K562 (cell line): ENCODE data around the gene NAPB. TPM values are rescaled to one million over a fixed set of nuclear protein-coding genes. Genes with fewer than 3 reads are reported as not detected.

Experiments used
- BACH1 ChIP-seq: fragments of 200-800 bp; sonication (Bioruptor generic); IDR thresholded peaks from 2 replicates; pipeline ENCODE4 v1.6.1; 2016; ENCODE audit warnings: missing genetic modification characterization, missing compliant biosample characterization
- CCNT2 ChIP-seq: IDR thresholded peaks from 2 replicates; pipeline ENCODE4 v1.6.1; 2011; ENCODE audit warnings: borderline replicate concordance, low read depth, mild to moderate bottlenecking, moderate library complexity, mixed read lengths, low read length; ENCODE audit not compliant: insufficient read length; ENCODE audit errors: extremely low read depth
- CEBPB ChIP-seq: fragments of 450-650 bp; IDR thresholded peaks from 2 replicates; pipeline ENCODE4 v1.6.1; 2016; ENCODE audit warnings: missing genetic modification characterization, missing compliant biosample characterization
- CHD1 ChIP-seq: fragments of 200-600 bp; sonication (generic); IDR thresholded peaks from one replicate; pipeline ENCODE4 v1.6.1; 2012; ENCODE audit warnings: mild to moderate bottlenecking, moderate library complexity, low read length, inconsistent platforms
- CHD2 ChIP-seq: IDR thresholded peaks from 2 replicates; pipeline ENCODE4 v1.6.1; 2011; ENCODE audit warnings: low read depth, low read length
- CREM ChIP-seq: IDR thresholded peaks from 2 replicates; pipeline ENCODE4 v1.6.1; 2014; ENCODE audit warnings: antibody characterized with exemption, low read depth
- E2F8 ChIP-seq: fragments of 450-650 bp; IDR thresholded peaks from 2 replicates; pipeline ENCODE4 v1.7.1; 2018; ENCODE audit warnings: mild to moderate bottlenecking, low read depth; ENCODE audit not compliant: partially characterized antibody
- GABPA ChIP-seq: fragments of 200-800 bp; sonication (Bioruptor generic); conservative IDR thresholded peaks from 2 replicates; pipeline ENCODE4 v1.6.1; 2016; ENCODE audit warnings: low read depth, missing genetic modification characterization, missing compliant biosample characterization
- HCFC1 ChIP-seq: IDR thresholded peaks from 2 replicates; pipeline ENCODE4 v1.6.1; 2012; ENCODE audit warnings: low read depth, low read length, improper control_type of control experiment
- MTA3 ChIP-seq: fragments of 450-650 bp; formaldehyde crosslinking; IDR thresholded peaks from 2 replicates; pipeline ENCODE4 v1.6.1; 2017; ENCODE audit warnings: mild to moderate bottlenecking, borderline replicate concordance
- NRF1 ChIP-seq, 2 experiments: fragments of 450-650 bp; IDR thresholded peaks in 1 of 2; conservative IDR thresholded peaks in 1 of 2; 2 replicates each; pipeline ENCODE4 v1.6.1; 2014; ENCODE audit warnings: mild to moderate bottlenecking in 2 of 2
- POLR2G ChIP-seq: fragments of 200-400 bp; formaldehyde crosslinking; IDR thresholded peaks from 2 replicates; pipeline ENCODE4 v1.6.1; 2017; ENCODE audit warnings: low read depth, mild to moderate bottlenecking, antibody characterized with exemption, low read length, moderate library complexity
- RFX5 ChIP-seq: IDR thresholded peaks from 2 replicates; pipeline ENCODE4 v1.6.1; 2011; ENCODE audit warnings: low read depth, mild to moderate bottlenecking, improper control_type of control experiment, low read length
- SUPT5H ChIP-seq: fragments of 450-650 bp; IDR thresholded peaks from 2 replicates; pipeline ENCODE4 v1.6.1; 2016
- ZBTB1 ChIP-seq: sonication (generic); formaldehyde crosslinking; IDR thresholded peaks from 2 replicates; pipeline ENCODE4 v1.8.1; 2023; ENCODE audit warnings: missing genetic modification reagents, low read depth, mild to moderate bottlenecking, borderline replicate concordance
- polyA plus RNA-seq, 8 experiments: library from polyadenylated mRNA; depleted of rRNA in 4 of 8; stranded (reverse) in 5 of 8; unstranded in 3 of 8; fragments of >200 nt; fragmentation: Nextera tagmentation in 2 of 8; fragmentation: Illumina TruSeq in 1 of 8; extraction: Ambion mirVana in 2 of 8; extraction: Trizol in 1 of 8; gene quantifications; 2 replicates each; pipeline versions ENCODE4 v1.2.1 to v1.2.3, GENCODE V29; 2011 to 2014; ENCODE audit warnings: inconsistent platforms in 1 of 8, missing spikeins in 1 of 8
- total RNA-seq, 7 experiments: library from RNA; depleted of rRNA in 6 of 7; stranded (reverse); fragments of >200 nt in 6 of 7; fragmentation: Illumina TruSeq in 2 of 7; extraction: Trizol in 2 of 7; gene quantifications; 2 replicates each; pipeline versions ENCODE4 v1.2.1 to v1.2.3, GENCODE V29; 2011 to 2021; ENCODE audit warnings: low replicate concordance in 1 of 7
- TF ChIP-seq, protein P1 (sequence below), 3 experiments: fragments of 200-800 bp in 1 of 3; fragments of 250-450 bp in 1 of 3; fragments of 450-650 bp in 1 of 3; sonication (Bioruptor Pico) in 1 of 3; sonication (Bioruptor generic) in 1 of 3; formaldehyde crosslinking in 1 of 3; IDR thresholded peaks; 2 replicates each; pipeline versions ENCODE4 v1.6.1 to v1.8.0; 2016 to 2022; ENCODE audit warnings: mild to moderate bottlenecking in 2 of 3, missing genetic modification characterization in 2 of 3, missing compliant biosample characterization in 1 of 3, moderate library complexity in 1 of 3
- TF ChIP-seq, protein P2 (sequence below), 3 experiments: IDR thresholded peaks in 2 of 3; conservative IDR thresholded peaks in 1 of 3; 2 replicates each; pipeline ENCODE4 v1.5.1; 2011 to 2012; ENCODE audit warnings: low read length in 3 of 3, mild to moderate bottlenecking in 3 of 3, control low read depth in 2 of 3, improper control_type of control experiment in 1 of 3, inconsistent platforms in 1 of 3, low read depth in 1 of 3, mixed read lengths in 1 of 3, moderate library complexity in 1 of 3; ENCODE audit not compliant: insufficient read depth in 2 of 3

NAPB gene
- total and polyA plus RNA-seq, 9 of the 15 experiments (the other 6 are each of a cell fraction or from before 2014, with no cell fraction given): 1.4 to 7.7 (median 5.2) TPM

DNA sequence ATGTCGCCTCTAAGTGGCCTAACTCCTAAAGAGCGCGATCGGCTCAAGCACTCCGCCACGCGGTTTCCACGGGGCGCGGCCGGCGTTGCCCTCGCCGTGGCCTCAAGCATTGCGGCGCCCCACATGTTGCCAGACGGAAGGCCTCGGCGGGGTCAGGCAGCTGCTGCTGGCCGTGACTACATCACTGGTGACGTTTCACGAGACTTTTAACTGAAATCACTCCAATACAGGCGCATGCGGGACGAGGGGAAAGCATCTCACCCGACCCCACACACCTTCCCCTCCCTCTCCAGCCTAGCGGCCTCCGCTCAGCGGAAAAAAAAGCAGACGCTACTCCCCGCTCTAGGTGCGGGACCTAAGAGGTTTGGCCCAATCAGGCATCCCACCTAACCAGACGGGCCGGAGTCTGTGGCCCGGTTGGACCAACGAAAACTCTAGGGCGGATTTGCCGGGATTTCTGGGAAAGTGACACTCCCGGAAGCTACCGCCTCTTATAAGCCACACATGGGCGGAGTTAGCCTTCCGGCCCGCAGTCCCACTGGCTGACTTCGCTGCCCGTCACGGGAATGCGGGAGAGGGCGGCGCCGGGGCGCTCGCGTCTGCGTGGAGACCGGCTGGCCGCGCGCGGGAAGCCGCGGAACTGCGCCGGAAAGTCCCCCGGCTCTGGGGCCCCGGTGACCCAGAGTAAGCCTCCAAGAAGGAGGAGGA is 70.9 kb downstream of the NAPB start, which contains the start of gene NXT1 (continued):
- peak; percentile 79 for TF ChIP-seq HCFC1
- peak; percentile 25 for TF ChIP-seq CHD1
- peak; percentile 55; the same call in 1 of the 2 replicates for TF ChIP-seq CREM
- TF ChIP-seq, protein P1, sequence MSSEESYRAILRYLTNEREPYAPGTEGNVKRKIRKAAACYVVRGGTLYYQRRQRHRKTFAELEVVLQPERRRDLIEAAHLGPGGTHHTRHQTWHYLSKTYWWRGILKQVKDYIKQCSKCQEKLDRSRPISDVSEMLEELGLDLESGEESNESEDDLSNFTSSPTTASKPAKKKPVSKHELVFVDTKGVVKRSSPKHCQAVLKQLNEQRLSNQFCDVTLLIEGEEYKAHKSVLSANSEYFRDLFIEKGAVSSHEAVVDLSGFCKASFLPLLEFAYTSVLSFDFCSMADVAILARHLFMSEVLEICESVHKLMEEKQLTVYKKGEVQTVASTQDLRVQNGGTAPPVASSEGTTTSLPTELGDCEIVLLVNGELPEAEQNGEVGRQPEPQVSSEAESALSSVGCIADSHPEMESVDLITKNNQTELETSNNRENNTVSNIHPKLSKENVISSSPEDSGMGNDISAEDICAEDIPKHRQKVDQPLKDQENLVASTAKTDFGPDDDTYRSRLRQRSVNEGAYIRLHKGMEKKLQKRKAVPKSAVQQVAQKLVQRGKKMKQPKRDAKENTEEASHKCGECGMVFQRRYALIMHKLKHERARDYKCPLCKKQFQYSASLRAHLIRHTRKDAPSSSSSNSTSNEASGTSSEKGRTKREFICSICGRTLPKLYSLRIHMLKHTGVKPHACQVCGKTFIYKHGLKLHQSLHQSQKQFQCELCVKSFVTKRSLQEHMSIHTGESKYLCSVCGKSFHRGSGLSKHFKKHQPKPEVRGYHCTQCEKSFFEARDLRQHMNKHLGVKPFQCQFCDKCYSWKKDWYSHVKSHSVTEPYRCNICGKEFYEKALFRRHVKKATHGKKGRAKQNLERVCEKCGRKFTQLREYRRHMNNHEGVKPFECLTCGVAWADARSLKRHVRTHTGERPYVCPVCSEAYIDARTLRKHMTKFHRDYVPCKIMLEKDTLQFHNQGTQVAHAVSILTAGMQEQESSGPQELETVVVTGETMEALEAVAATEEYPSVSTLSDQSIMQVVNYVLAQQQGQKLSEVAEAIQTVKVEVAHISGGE (CRISPR knock-in tag; IDR thresholded peaks at IDR 0.05): peak in 1 of 3 experiments; percentile 82; a peak in 2 of 6 replicates
- TF ChIP-seq, protein P2, sequence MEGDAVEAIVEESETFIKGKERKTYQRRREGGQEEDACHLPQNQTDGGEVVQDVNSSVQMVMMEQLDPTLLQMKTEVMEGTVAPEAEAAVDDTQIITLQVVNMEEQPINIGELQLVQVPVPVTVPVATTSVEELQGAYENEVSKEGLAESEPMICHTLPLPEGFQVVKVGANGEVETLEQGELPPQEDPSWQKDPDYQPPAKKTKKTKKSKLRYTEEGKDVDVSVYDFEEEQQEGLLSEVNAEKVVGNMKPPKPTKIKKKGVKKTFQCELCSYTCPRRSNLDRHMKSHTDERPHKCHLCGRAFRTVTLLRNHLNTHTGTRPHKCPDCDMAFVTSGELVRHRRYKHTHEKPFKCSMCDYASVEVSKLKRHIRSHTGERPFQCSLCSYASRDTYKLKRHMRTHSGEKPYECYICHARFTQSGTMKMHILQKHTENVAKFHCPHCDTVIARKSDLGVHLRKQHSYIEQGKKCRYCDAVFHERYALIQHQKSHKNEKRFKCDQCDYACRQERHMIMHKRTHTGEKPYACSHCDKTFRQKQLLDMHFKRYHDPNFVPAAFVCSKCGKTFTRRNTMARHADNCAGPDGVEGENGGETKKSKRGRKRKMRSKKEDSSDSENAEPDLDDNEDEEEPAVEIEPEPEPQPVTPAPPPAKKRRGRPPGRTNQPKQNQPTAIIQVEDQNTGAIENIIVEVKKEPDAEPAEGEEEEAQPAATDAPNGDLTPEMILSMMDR (IDR thresholded peaks at IDR 0.05 in 2 of 3, conservative IDR thresholded peaks at IDR 0.05 in 1 of 3; ENCODE audit: insufficient read depth in 2 of 3, low read depth in 1 of 3, low read length in 3 of 3): peak in 2 of 3 experiments; percentile 5; a peak in 2 of 6 replicates
- peak; percentile 10 for TF ChIP-seq CCNT2
- no peak for TF ChIP-seq MTA3
- peak; percentile 88 to 90 for TF ChIP-seq NRF1 (conservative IDR thresholded peaks at IDR 0.05 in 1 of 2, IDR thresholded peaks at IDR 0.05 in 1 of 2)
- peak; percentile 61; the same call in 1 of the 2 replicates for TF ChIP-seq BACH1 (tag)
- TF ChIP-seq CEBPB (tag): no peak
- TF ChIP-seq GABPA (tag): peak; percentile 96
- TF ChIP-seq RFX5: no peak
- 0 out of 2 replicates have a peak, but pooled peaks have one; percentile 34 for TF ChIP-seq CHD2
- peak; percentile 90 for TF ChIP-seq POLR2G
- peak; percentile 80 for TF ChIP-seq E2F8
- TF ChIP-seq SUPT5H: peak; percentile 79; the same call in 1 of the 2 replicates
- peak; percentile 1; the same call in 1 of the 2 replicates for TF ChIP-seq ZBTB1 (CRISPR knock-in tag)
